Peyer's patch (tissue), 4 donors: Measurements from ENCODE around the gene DNAH3.

ENCODE experiments used
- POLR2A ChIP-seq, 2 donors: fragments of 450-650 bp; IDR thresholded peaks; one replicate each; pipeline ENCODE4 v1.5.1; 2017; ENCODE audit warnings: antibody characterized with exemption in 2 of 2, mild to moderate bottlenecking in 2 of 2, moderate library complexity in 2 of 2
- TF ChIP-seq, protein P1 (sequence below), 6 experiments: fragments of 450-650 bp in 4 of 6; fragments of 200-600 bp in 2 of 6; sonication (generic) in 1 of 6; IDR thresholded peaks; one replicate each; pipeline ENCODE4 v1.5.1; 2017 to 2019; ENCODE audit warnings: antibody characterized with exemption in 6 of 6, mild to moderate bottlenecking in 3 of 6, moderate library complexity in 1 of 6

DNA sequence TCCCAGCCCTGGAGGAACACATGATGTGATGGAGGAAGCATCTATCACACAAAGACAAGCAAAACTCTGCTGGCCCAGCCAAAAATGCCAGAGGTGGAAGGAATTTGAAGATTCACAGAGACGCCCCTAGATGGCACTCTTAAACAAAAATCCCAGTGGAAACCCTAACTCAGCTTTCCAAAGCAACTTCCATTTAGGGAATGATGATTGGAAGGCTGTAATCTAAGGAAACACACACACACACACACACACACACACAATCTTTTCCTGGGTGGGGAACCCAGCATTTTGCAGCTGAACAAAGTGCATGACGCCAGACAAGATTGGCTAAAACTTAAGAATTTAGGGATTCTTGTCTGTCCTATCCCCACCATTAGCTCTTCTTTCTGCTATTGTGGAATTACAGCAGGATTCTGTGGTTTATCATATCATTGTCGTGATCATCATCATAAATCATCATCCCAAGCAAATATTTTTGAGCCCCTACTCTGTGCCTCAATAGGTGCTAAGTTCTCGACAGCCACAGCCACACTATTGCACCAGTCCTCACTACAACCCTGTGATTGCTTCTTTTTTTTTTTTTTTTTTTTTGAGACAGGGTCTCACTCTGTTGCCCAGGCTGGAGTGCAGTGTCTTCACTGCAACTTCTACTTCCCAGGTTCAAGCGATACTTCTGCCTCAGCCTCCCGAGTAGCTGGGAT is 6.3 kb upstream of the DNAH3 start:
- TF ChIP-seq, protein P1, sequence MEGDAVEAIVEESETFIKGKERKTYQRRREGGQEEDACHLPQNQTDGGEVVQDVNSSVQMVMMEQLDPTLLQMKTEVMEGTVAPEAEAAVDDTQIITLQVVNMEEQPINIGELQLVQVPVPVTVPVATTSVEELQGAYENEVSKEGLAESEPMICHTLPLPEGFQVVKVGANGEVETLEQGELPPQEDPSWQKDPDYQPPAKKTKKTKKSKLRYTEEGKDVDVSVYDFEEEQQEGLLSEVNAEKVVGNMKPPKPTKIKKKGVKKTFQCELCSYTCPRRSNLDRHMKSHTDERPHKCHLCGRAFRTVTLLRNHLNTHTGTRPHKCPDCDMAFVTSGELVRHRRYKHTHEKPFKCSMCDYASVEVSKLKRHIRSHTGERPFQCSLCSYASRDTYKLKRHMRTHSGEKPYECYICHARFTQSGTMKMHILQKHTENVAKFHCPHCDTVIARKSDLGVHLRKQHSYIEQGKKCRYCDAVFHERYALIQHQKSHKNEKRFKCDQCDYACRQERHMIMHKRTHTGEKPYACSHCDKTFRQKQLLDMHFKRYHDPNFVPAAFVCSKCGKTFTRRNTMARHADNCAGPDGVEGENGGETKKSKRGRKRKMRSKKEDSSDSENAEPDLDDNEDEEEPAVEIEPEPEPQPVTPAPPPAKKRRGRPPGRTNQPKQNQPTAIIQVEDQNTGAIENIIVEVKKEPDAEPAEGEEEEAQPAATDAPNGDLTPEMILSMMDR (IDR thresholded peaks at IDR 0.05) = peak; percentile 7 to 80 (median 62)
- TF ChIP-seq POLR2A (IDR thresholded peaks at IDR 0.05) = no peak
